B cell (primary cell): Measurements from ENCODE around the gene ZNF618. TPM values are rescaled to one million over a fixed set of nuclear protein-coding genes. Genes with fewer than 3 reads are reported as not detected.

Source experiments
- ATAC-seq: fragments of 200-7000 bp; cut with Tn5 transposase; one replicate; pipeline ENCODE4 v1.10.0; 2021; ENCODE audit warnings: low read depth, mild to moderate bottlenecking, moderate number of reproducible peaks, moderate library complexity
- CTCF ChIA-PET: fragments of 350-600 bp; sonication (Branson Sonifier 250); formaldehyde crosslinking; loops from one replicate; lab custom pipeline; 2021; ENCODE audit warnings: antibody characterized with exemption, inconsistent platforms; lab: Charles Lee
- POLR2A ChIA-PET: fragments of 350-600 bp; sonication (Branson Sonifier 250); formaldehyde crosslinking; loops from one replicate; lab custom pipeline; 2021; ENCODE audit warnings: antibody characterized with exemption; lab: Charles Lee
- DNase-seq: peaks from one replicate; pipeline ENCODE4 v3.0.0; 2013
- H2AFZ ChIP-seq: 2 replicates; pipeline ENCODE4 v1.6.1; 2012; ENCODE audit warnings: mild to moderate bottlenecking, low read depth, low read length; ENCODE audit not compliant: insufficient read depth, poor library complexity, severe bottlenecking
- H3K27ac ChIP-seq, 2 donors: 1 replicate in 1 of 2; 2 replicates in 1 of 2; pipeline ENCODE4 v1.5.1; 2012 to 2013; ENCODE audit warnings: low read length in 2 of 2, mild to moderate bottlenecking in 2 of 2, moderate library complexity in 1 of 2
- H3K27me3 ChIP-seq, 4 experiments: fragments of 200-600 bp in 1 of 4; sonication (generic) in 1 of 4; replicated peaks in 1 of 4; 1 replicate in 2 of 4; 2 replicates in 2 of 4; pipeline versions ENCODE4 v1.6.1 to v1.7.0; 2013 to 2016; ENCODE audit warnings: low read length in 3 of 4, mild to moderate bottlenecking in 2 of 4, mixed read lengths in 1 of 4, moderate library complexity in 1 of 4; ENCODE audit not compliant: insufficient read depth in 4 of 4, control insufficient read depth in 3 of 4; ENCODE audit errors: control extremely low read depth in 1 of 4
- H3K36me3 ChIP-seq, 2 experiments: replicated peaks in 1 of 2; 1 replicate in 1 of 2; 2 replicates in 1 of 2; pipeline versions ENCODE4 v1.6.1 to v1.7.1; 2013; ENCODE audit warnings: low read length in 1 of 2; ENCODE audit not compliant: insufficient read depth in 2 of 2, control insufficient read depth in 1 of 2; ENCODE audit errors: control extremely low read depth in 1 of 2, extremely low read depth in 1 of 2
- H3K4me1 ChIP-seq, 2 donors: fragments of 200-600 bp in 1 of 2; sonication (generic) in 1 of 2; 1 replicate in 1 of 2; 2 replicates in 1 of 2; pipeline versions ENCODE4 v1.5.1 to v1.6.1; 2013 to 2017; ENCODE audit warnings: low read length in 2 of 2; ENCODE audit not compliant: control insufficient read depth in 2 of 2, insufficient read depth in 2 of 2
- H3K4me2 ChIP-seq: replicated peaks from 2 replicates; pipeline ENCODE3; 2012; ENCODE audit warnings: mild to moderate bottlenecking, low read depth, low read length; ENCODE audit not compliant: poor library complexity, severe bottlenecking
- H3K4me3 ChIP-seq, 5 experiments: fragments of 200-600 bp in 1 of 5; sonication (generic) in 1 of 5; 1 replicate in 3 of 5; 2 replicates in 2 of 5; pipeline versions ENCODE4 v1.5.1 to v1.7.0; 2011 to 2016; ENCODE audit warnings: low read length in 4 of 5, mild to moderate bottlenecking in 4 of 5, low read depth in 2 of 5, control low read depth in 1 of 5, moderate library complexity in 1 of 5; ENCODE audit not compliant: insufficient read depth in 1 of 5; ENCODE audit errors: control extremely low read depth in 1 of 5, extremely low read depth in 1 of 5
- H3K79me2 ChIP-seq: fragments of 200-600 bp; sonication (generic); one replicate; pipeline ENCODE4 v1.6.0; 2016; ENCODE audit warnings: low read length; ENCODE audit not compliant: control insufficient read depth, insufficient read depth
- H3K9ac ChIP-seq: fragments of 200-600 bp; sonication (generic); 2 replicates; pipeline ENCODE4 v1.6.1; 2017; ENCODE audit warnings: mild to moderate bottlenecking, low read length, moderate library complexity
- H3K9me3 ChIP-seq, 3 donors: one replicate each; pipeline versions ENCODE4 v1.6.1 to v1.7.1; 2013; ENCODE audit warnings: low read length in 2 of 3; ENCODE audit not compliant: control insufficient read depth in 2 of 3, insufficient read depth in 1 of 3; ENCODE audit errors: control extremely low read depth in 1 of 3
- H4K20me1 ChIP-seq: 2 replicates; pipeline ENCODE4 v1.6.0; 2012; ENCODE audit warnings: mild to moderate bottlenecking, low read length; ENCODE audit not compliant: insufficient read depth, control insufficient read depth, poor library complexity, severe bottlenecking
- H3K27ac Mint-ChIP-seq: one replicate; pipeline ENCODE4 v1.8.0; 2021; ENCODE audit warnings: mixed read lengths
- H3K27me3 Mint-ChIP-seq: one replicate; pipeline ENCODE4 v1.8.0; 2021; ENCODE audit warnings: mixed read lengths
- H3K4me1 Mint-ChIP-seq: one replicate; pipeline ENCODE4 v1.8.0; 2021; ENCODE audit warnings: mixed read lengths
- H3K4me3 Mint-ChIP-seq: one replicate; pipeline ENCODE4 v1.8.0; 2021; ENCODE audit warnings: mixed read lengths
- H3K9me3 Mint-ChIP-seq: one replicate; pipeline ENCODE4 v1.8.0; 2022; ENCODE audit warnings: mixed read lengths; ENCODE audit not compliant: insufficient read depth
- CTCF ChIP-seq: fragments of 200-600 bp; IDR thresholded peaks from one replicate; pipeline ENCODE4 v1.8.0; 2022; ENCODE audit warnings: antibody characterized with exemption, mild to moderate bottlenecking
- EZH2 ChIP-seq: IDR thresholded peaks from 2 replicates; pipeline ENCODE4 v1.6.1; 2012; ENCODE audit warnings: borderline replicate concordance, low read depth, mild to moderate bottlenecking, moderate library complexity, low read length; ENCODE audit not compliant: insufficient read depth, poor library complexity, severe bottlenecking
- WGBS: methylation state at CpG from one replicate; pipeline ENCODE4 v1.1.5; 2013; ENCODE audit warnings: missing lambda C conversion rate; ENCODE audit not compliant: insufficient coverage; 5-methylcytosine and 5-hydroxymethylcytosine counted together
- intact Hi-C: fragments of 100-400 bp; cut with micrococcal nuclease; formaldehyde crosslinking; loops from one replicate; pipeline ENCODE4 v1.10.0; 2022
- polyA plus RNA-seq: library from polyadenylated mRNA; depleted of rRNA; stranded (reverse); fragments of >200 nt; gene quantifications from 2 replicates; pipeline ENCODE4 v1.2.3, GENCODE V29; 2012
- total RNA-seq, 2 donors: library from RNA; stranded (reverse); fragments of 120-200 nt in 1 of 2; gene quantifications; 1 replicate in 1 of 2; 2 replicates in 1 of 2; pipeline versions ENCODE4 v1.2.3 to v1.2.4, GENCODE V29; 2013 to 2022

ZNF618 gene
- total and polyA plus RNA-seq, 2 donors (not counting 1 experiment from before 2014, with no cell fraction given): 1.4 to 2.5 TPM

DNA sequence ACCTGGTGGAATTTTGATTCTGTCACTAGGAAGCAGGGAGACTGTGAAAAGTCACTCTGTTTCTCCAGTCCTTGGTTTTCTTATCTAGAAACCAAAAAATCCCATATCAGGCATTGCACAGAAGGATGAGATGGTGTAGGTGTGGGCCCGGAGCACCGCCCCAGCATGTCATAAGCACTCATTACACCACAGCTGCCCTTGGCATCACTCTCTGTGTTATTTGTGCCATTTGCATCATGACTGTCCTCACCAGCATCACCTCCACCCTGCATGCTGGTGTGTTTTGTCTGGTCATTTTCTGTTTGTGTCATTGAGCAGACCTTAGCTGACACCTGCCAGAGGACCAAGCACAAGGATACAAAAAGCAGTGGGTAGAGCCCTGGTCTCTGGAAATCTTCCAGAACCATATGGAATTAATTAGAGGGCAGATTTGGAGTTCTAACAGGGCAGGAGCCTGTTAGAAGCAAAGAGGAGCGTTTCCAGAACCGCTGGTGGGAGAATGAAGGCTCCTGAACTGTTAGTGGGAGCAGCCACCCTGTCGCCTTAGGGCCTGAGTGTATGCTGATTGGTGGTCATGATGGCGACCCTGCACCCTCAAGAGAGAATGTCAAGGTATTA lies 102.7 kb downstream of the ZNF618 start:
- Histone ChIP-seq H3K4me1 (no peaks in the 10 kb centered on the region), H3K27me3 (no peaks in the 10 kb centered on the region), H3K36me3 (no peaks in the 10 kb centered on the region), H3K4me2 (no peak overlapping the region), H3K9ac (no peak overlapping the region), H3K4me3 (no peak overlapping the region), H2AFZ (no peak overlapping the region), H3K27ac (no peak overlapping the region), H3K9me3 (no peaks in the 10 kb centered on the region), H4K20me1 (no peaks in the 10 kb centered on the region), H3K79me2 (no peaks in the 10 kb centered on the region)
- ChIA-PET POLR2A (no interaction called here), CTCF (no interaction called here)
- WGBS: 77% methylated on average over 3 of the region's 6 CpGs
- TF ChIP-seq EZH2: no peak
- no peak for TF ChIP-seq CTCF
- H3K4me3 Mint-ChIP-seq: no peak overlapping the region
- DNase-seq (no peak), ATAC-seq (no peak)
- H3K27ac Mint-ChIP-seq: no peak overlapping the region
- intact Hi-C loops: no loop called here
- no peaks in the 10 kb centered on the region for H3K4me1 Mint-ChIP-seq
- H3K27me3 Mint-ChIP-seq: no peaks in the 10 kb centered on the region
- H3K9me3 Mint-ChIP-seq: no peaks in the 10 kb centered on the region

DNA sequence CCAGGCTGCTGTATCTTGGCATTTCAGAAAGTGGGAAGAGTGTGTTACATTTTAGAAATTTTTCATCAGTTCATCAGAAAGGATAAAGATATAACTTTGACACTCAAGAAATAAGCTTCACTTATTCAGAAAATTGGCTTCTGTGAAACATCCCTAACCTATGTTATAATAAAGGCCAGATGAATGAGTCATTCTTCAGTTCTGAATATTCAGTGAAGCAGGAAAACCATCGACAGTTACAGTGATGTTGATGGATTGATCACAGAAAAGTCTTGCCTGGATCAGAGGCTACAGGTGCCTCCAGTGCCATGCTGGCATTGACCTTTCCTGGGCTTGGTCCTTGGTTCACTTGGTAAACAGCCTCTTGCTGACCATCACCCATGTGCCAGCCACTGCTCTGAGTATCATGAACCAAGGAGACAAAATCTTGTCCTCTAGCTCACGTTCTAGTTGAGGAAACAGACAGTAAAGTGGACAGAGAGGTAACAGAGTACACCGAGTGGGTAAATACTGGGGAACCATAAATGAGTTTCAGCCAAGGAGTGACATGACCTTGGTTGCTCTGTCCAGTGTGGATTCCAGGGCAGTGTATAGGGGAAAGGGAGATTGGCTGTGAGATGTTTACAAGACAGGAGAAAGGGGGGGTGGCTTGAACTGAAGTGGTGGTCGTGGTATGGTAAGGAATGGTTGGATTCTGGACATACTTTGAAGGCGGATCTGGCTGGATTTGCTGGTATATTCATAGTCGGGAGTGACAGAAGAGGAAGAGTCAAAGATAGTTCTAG lies 103.4 kb downstream of the ZNF618 start:
- POLR2A ChIA-PET: no interaction called here
- H3K27ac ChIP-seq: no peak overlapping the region
- no peaks in the 10 kb centered on the region for H3K9me3 Mint-ChIP-seq
- H3K4me1 ChIP-seq: no peaks in the 10 kb centered on the region
- 89% methylated on average over 6 of the region's 6 CpGs for WGBS
- ATAC-seq (no peak), DNase-seq (no peak)
- H3K27ac Mint-ChIP-seq: no peak overlapping the region
- no peaks in the 10 kb centered on the region for H3K27me3 ChIP-seq
- no peak for TF ChIP-seq CTCF
- no peak for TF ChIP-seq EZH2
- H3K36me3 ChIP-seq: no peaks in the 10 kb centered on the region
- intact Hi-C loops: no loop called here
- H2AFZ ChIP-seq: no peak overlapping the region
- H3K9ac ChIP-seq: no peak overlapping the region
- no peak overlapping the region for H3K4me3 Mint-ChIP-seq
- no peaks in the 10 kb centered on the region for H3K79me2 ChIP-seq
- H3K4me1 Mint-ChIP-seq: no peaks in the 10 kb centered on the region
- no peak overlapping the region for H3K4me2 ChIP-seq
- CTCF ChIA-PET: no interaction called here
- H3K4me3 ChIP-seq: no peak overlapping the region
- no peaks in the 10 kb centered on the region for H3K9me3 ChIP-seq
- no peaks in the 10 kb centered on the region for H4K20me1 ChIP-seq
- H3K27me3 Mint-ChIP-seq: no peaks in the 10 kb centered on the region
